ENCODE data around the gene PAPOLA. TPM values are rescaled to one million over a fixed set of nuclear protein-coding genes. Genes with fewer than 3 reads are reported as not detected.

PAPOLA gene
- total RNA-seq, 2 experiments from 2014 or later: 99.3 to 197 TPM

DNA sequence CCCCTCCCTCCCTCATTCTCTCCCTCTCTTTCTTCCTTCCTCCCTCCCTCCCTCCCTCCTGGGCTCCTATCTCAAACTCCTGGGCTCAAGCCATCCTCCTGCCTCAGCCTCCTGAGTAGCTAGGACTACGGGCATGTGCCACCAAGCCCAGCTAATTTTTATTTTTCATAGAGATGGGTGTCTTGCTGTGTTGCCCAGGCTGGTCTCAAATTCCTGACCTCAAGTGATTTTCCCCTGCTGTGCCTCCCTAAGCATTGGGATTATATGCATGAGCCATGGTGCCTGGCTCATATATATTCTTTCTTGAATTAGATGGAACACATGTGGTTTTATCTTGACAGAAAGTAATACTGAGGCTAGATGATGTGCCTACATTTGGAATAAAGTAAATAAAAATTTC is 14.2 kb downstream of the PAPOLA start:
- TF ChIP-seq EZH2phosphoT487 (IDR thresholded peaks at IDR 0.05; ENCODE audit: borderline replicate concordance, low read depth, low read length) (no peak), CTCF (conservative IDR thresholded peaks at IDR 0.05; ENCODE audit: low read length) (no peak)
- ChIA-PET POLR2A (interaction anchor here (0.6 to 1.6 kb wide), 5 partner anchors 11 to 1150 kb away, joined by 3 to 13 read pairs (median 6); no protein-coding TSS in a partner anchor), CTCF (ENCODE audit: unreplicated experiment) (no interaction called here)
- BruUV-seq (replicated peaks): no TSS peak
- Histone ChIP-seq H3K4me1 (ENCODE audit: insufficient read depth, low read length, poor library complexity, severe bottlenecking) (peaks cover 58% of the 10 kb centered on the region), H3K9me2 (ENCODE audit: insufficient read depth, low read length) (no peaks in the 10 kb centered on the region), H2AFZ (ENCODE audit: low read length) (no peak overlapping the region), H3K36me3 (ENCODE audit: insufficient read depth, low read length) (peaks cover 18% of the 10 kb centered on the region), H4K20me1 (ENCODE audit: insufficient read depth, low read length) (peaks cover 54% of the 10 kb centered on the region), H3K4me2 (ENCODE audit: low read length) (no peak overlapping the region), H3K27ac (ENCODE audit: low read depth, low read length, poor library complexity, severe bottlenecking) (no peak overlapping the region), H3K9me3 (ENCODE audit: low read length) (no peaks in the 10 kb centered on the region), H3K79me2 (ENCODE audit: insufficient read depth, low read depth, low read length) (peaks cover 100% of the 10 kb centered on the region), H3K4me3 (ENCODE audit: low read depth, low read length, poor library complexity, severe bottlenecking) (no peak overlapping the region)
- DNase-seq (ENCODE audit: low spot score): no peak
- intact Hi-C loops (cut with micrococcal nuclease; ENCODE audit: unreplicated experiment): no loop called here

- peaks cover 26% of the 10 kb centered on the region for H3K4me1 ChIP-seq (ENCODE audit: insufficient read depth, low read length, poor library complexity, severe bottlenecking)
- DNase-seq (ENCODE audit: low spot score): no peak
- H2AFZ ChIP-seq (ENCODE audit: low read length): no peak overlapping the region
- no peaks in the 10 kb centered on the region for H3K9me3 ChIP-seq (ENCODE audit: low read length)
- H3K9me2 ChIP-seq (ENCODE audit: insufficient read depth, low read length): no peaks in the 10 kb centered on the region
- ChIA-PET CTCF (ENCODE audit: unreplicated experiment) (no interaction called here), POLR2A (interaction anchor here (0.6 kb wide), 1 partner anchor 49 kb away, joined by 5 read pairs; no protein-coding TSS in a partner anchor)
- no TSS peak for BruUV-seq (replicated peaks)
- TF ChIP-seq CTCF (conservative IDR thresholded peaks at IDR 0.05; ENCODE audit: low read length) (no peak), EZH2phosphoT487 (IDR thresholded peaks at IDR 0.05; ENCODE audit: borderline replicate concordance, low read depth, low read length) (no peak)
- H3K4me3 ChIP-seq (ENCODE audit: low read depth, low read length, poor library complexity, severe bottlenecking): no peak overlapping the region
- peaks cover 82% of the 10 kb centered on the region for H3K79me2 ChIP-seq (ENCODE audit: insufficient read depth, low read depth, low read length)
- H3K27ac ChIP-seq (ENCODE audit: low read depth, low read length, poor library complexity, severe bottlenecking): no peak overlapping the region
- intact Hi-C loops (cut with micrococcal nuclease; ENCODE audit: unreplicated experiment): no loop called here
- H3K4me2 ChIP-seq (ENCODE audit: low read length): no peak overlapping the region
- peaks cover 54% of the 10 kb centered on the region for H3K36me3 ChIP-seq (ENCODE audit: insufficient read depth, low read length)
- peaks cover 29% of the 10 kb centered on the region for H4K20me1 ChIP-seq (ENCODE audit: insufficient read depth, low read length)
These were observed 17.8 kb downstream of the PAPOLA start for GRCh38 chr14:96519970-96520369.

- H4K20me1 ChIP-seq (ENCODE audit: insufficient read depth, low read length): no peaks in the 10 kb centered on the region
These were observed 23.3 kb downstream of the PAPOLA start for GRCh38 chr14:96525452-96525851.

More at GRCh38 chr14:96525452-96525851, 23.3 kb downstream of the PAPOLA start:
- H2AFZ ChIP-seq (ENCODE audit: low read length): no peak overlapping the region
- BruUV-seq (replicated peaks): no TSS peak
- H3K4me3 ChIP-seq (ENCODE audit: low read depth, low read length, poor library complexity, severe bottlenecking): no peak overlapping the region
- no peak for DNase-seq (ENCODE audit: low spot score)
- TF ChIP-seq EZH2phosphoT487 (IDR thresholded peaks at IDR 0.05; ENCODE audit: borderline replicate concordance, low read depth, low read length): no peak
- no peaks in the 10 kb centered on the region for H3K4me1 ChIP-seq (ENCODE audit: insufficient read depth, low read length, poor library complexity, severe bottlenecking)
- H3K27ac ChIP-seq (ENCODE audit: low read depth, low read length, poor library complexity, severe bottlenecking): no peak overlapping the region
- no peaks in the 10 kb centered on the region for H3K9me3 ChIP-seq (ENCODE audit: low read length)
- intact Hi-C loops (cut with micrococcal nuclease; ENCODE audit: unreplicated experiment): no loop called here
- ChIA-PET POLR2A (interaction anchor here (1.1 to 1.5 kb wide), 4 partner anchors 10 to 16 kb away, joined by 4 to 7 read pairs (median 4); no protein-coding TSS in a partner anchor), CTCF (ENCODE audit: unreplicated experiment) (no interaction called here)
- peaks cover 99% of the 10 kb centered on the region for H3K36me3 ChIP-seq (ENCODE audit: insufficient read depth, low read length)
- H3K79me2 ChIP-seq (ENCODE audit: insufficient read depth, low read depth, low read length): peaks cover 46% of the 10 kb centered on the region
- no peaks in the 10 kb centered on the region for H3K9me2 ChIP-seq (ENCODE audit: insufficient read depth, low read length)
- H3K4me2 ChIP-seq (ENCODE audit: low read length): no peak overlapping the region
